Caco-2 (cell line): ENCODE measurements around the gene CASD1. TPM values are rescaled to one million over a fixed set of nuclear protein-coding genes. Genes with fewer than 3 reads are reported as not detected.

ENCODE experiments used
- BruUV-seq: library from RNA; stranded (reverse); fragments of 400-500 nt; replicated peaks from 2 replicates; lab custom pipeline; 2021; lab: Mats Ljungman, UMichigan
- CTCF ChIA-PET: fragments of 300-600 bp; sonication (Branson Sonifier 250); formaldehyde crosslinking; loops from one replicate; lab custom pipeline; 2022; ENCODE audit warnings: antibody characterized with exemption; lab: Charles Lee
- POLR2A ChIA-PET: fragments of 300-600 bp; sonication (Branson Sonifier 250); formaldehyde crosslinking; loops from one replicate; lab custom pipeline; 2022; ENCODE audit warnings: antibody characterized with exemption; lab: Charles Lee
- DNase-seq, 2 experiments: peaks; one replicate each; pipeline versions ENCODE4 v3.0.0 to v3.0.0-alpha.2; 2020 to 2022
- H3K27me3 ChIP-seq: replicated peaks from 2 replicates; pipeline ENCODE4 v1.6.0; 2011; ENCODE audit warnings: low read length; ENCODE audit not compliant: control insufficient read depth, insufficient read depth
- H3K36me3 ChIP-seq: 2 replicates; pipeline ENCODE4 v1.5.1; 2011; ENCODE audit warnings: low read length; ENCODE audit not compliant: control insufficient read depth, insufficient read depth
- H3K4me1 ChIP-seq: fragments of 250-450 bp; sonication (Bioruptor Pico); 2 replicates; pipeline ENCODE4 v1.5.1; 2020; ENCODE audit warnings: mild to moderate bottlenecking
- H3K4me3 ChIP-seq: 2 replicates; pipeline ENCODE4 v1.5.1; 2011; ENCODE audit warnings: low read depth, mild to moderate bottlenecking, control low read depth, low read length
- H3K9me3 ChIP-seq: fragments of 250-450 bp; sonication (Bioruptor Pico); 2 replicates; pipeline ENCODE4 v1.5.1; 2020; ENCODE audit warnings: mild to moderate bottlenecking, moderate library complexity
- H3K27ac Mint-ChIP-seq: one replicate; pipeline ENCODE4 v1.8.0; 2022; ENCODE audit warnings: mixed read lengths; ENCODE audit not compliant: unreplicated experiment
- H3K27me3 Mint-ChIP-seq: one replicate; pipeline ENCODE4 v1.8.0; 2022; ENCODE audit warnings: mixed read lengths; ENCODE audit not compliant: insufficient read depth, unreplicated experiment
- H3K36me3 Mint-ChIP-seq: one replicate; pipeline ENCODE4 v1.8.0; 2022; ENCODE audit warnings: mild to moderate bottlenecking, mixed read lengths; ENCODE audit not compliant: insufficient read depth, unreplicated experiment
- H3K4me1 Mint-ChIP-seq: one replicate; pipeline ENCODE4 v1.8.0; 2022; ENCODE audit warnings: low read depth, mixed read lengths; ENCODE audit not compliant: unreplicated experiment
- H3K4me3 Mint-ChIP-seq: one replicate; pipeline ENCODE4 v1.8.0; 2022; ENCODE audit warnings: mild to moderate bottlenecking, moderate library complexity, mixed read lengths; ENCODE audit not compliant: unreplicated experiment
- H3K9me3 Mint-ChIP-seq: one replicate; pipeline ENCODE4 v1.8.0; 2022; ENCODE audit warnings: mixed read lengths; ENCODE audit not compliant: unreplicated experiment
- intact Hi-C: fragments of 100-400 bp; cut with micrococcal nuclease; formaldehyde crosslinking; loops from one replicate; pipeline ENCODE4 v1.10.0; 2022; ENCODE audit not compliant: unreplicated experiment
- total RNA-seq: library from RNA; stranded (reverse); gene quantifications from 2 replicates; pipeline ENCODE4 v1.2.3, GENCODE V29; 2022
- TF ChIP-seq, protein P1 (sequence below), 2 experiments: fragments of 200-600 bp in 1 of 2; IDR thresholded peaks; 1 replicate in 1 of 2; 2 replicates in 1 of 2; pipeline versions ENCODE4 v1.5.1 to v1.8.0; 2011 to 2022; ENCODE audit warnings: antibody characterized with exemption in 1 of 2, control low read depth in 1 of 2, inconsistent platforms in 1 of 2, low read depth in 1 of 2, low read length in 1 of 2, mild to moderate bottlenecking in 1 of 2, moderate library complexity in 1 of 2; ENCODE audit not compliant: insufficient read depth in 1 of 2, severe bottlenecking in 1 of 2, unreplicated experiment in 1 of 2

The CASD1 gene
- total RNA-seq, 1 experiment from 2014 or later, result 13.7 TPM

GRCh38 chr7:94472608-94473007 lies 37.0 kb upstream of the CASD1 start:
- H3K4me1 Mint-ChIP-seq, result no peaks in the 10 kb centered on the region
- TF ChIP-seq, protein P1, sequence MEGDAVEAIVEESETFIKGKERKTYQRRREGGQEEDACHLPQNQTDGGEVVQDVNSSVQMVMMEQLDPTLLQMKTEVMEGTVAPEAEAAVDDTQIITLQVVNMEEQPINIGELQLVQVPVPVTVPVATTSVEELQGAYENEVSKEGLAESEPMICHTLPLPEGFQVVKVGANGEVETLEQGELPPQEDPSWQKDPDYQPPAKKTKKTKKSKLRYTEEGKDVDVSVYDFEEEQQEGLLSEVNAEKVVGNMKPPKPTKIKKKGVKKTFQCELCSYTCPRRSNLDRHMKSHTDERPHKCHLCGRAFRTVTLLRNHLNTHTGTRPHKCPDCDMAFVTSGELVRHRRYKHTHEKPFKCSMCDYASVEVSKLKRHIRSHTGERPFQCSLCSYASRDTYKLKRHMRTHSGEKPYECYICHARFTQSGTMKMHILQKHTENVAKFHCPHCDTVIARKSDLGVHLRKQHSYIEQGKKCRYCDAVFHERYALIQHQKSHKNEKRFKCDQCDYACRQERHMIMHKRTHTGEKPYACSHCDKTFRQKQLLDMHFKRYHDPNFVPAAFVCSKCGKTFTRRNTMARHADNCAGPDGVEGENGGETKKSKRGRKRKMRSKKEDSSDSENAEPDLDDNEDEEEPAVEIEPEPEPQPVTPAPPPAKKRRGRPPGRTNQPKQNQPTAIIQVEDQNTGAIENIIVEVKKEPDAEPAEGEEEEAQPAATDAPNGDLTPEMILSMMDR (IDR thresholded peaks at IDR 0.05; ENCODE audit: insufficient read depth in 1 of 2, low read depth in 1 of 2, low read length in 1 of 2, severe bottlenecking in 1 of 2, unreplicated experiment in 1 of 2), result no peak
- H3K36me3 Mint-ChIP-seq, result no peaks in the 10 kb centered on the region

GRCh38 chr7:94476251-94476840 lies 33.3 kb upstream of the CASD1 start:
- no peaks in the 10 kb centered on the region for H3K4me1 Mint-ChIP-seq
- ChIA-PET POLR2A (no interaction called here), CTCF (no interaction called here)
- H3K4me3 Mint-ChIP-seq, result no peak overlapping the region
- no peak overlapping the region for H3K4me3 ChIP-seq
- no peak for DNase-seq
- H3K27me3 ChIP-seq, result no peaks in the 10 kb centered on the region
- no peaks in the 10 kb centered on the region for H3K36me3 Mint-ChIP-seq
- H3K4me1 ChIP-seq, result no peaks in the 10 kb centered on the region
- H3K27ac Mint-ChIP-seq, result no peak overlapping the region
- H3K9me3 ChIP-seq, result peaks cover 6% of the 10 kb centered on the region
- no peaks in the 10 kb centered on the region for H3K9me3 Mint-ChIP-seq
- no peaks in the 10 kb centered on the region for H3K27me3 Mint-ChIP-seq
- H3K36me3 ChIP-seq, result no peaks in the 10 kb centered on the region
- BruUV-seq, result no TSS peak
- intact Hi-C loops, result no loop called here
- TF ChIP-seq, protein P1 (IDR thresholded peaks at IDR 0.05; ENCODE audit: insufficient read depth in 1 of 2, low read depth in 1 of 2, low read length in 1 of 2, severe bottlenecking in 1 of 2, unreplicated experiment in 1 of 2), result no peak

More at GRCh38 chr7:94472608-94473007, 37.0 kb upstream of the CASD1 start:
- Histone ChIP-seq H3K4me1 (no peaks in the 10 kb centered on the region), H3K27me3 (no peaks in the 10 kb centered on the region), H3K9me3 (peaks cover 8% of the 10 kb centered on the region), H3K36me3 (no peaks in the 10 kb centered on the region), H3K4me3 (no peak overlapping the region)
- Mint-ChIP-seq H3K4me3 (no peak overlapping the region), H3K27me3 (no peaks in the 10 kb centered on the region), H3K27ac (no peak overlapping the region), H3K9me3 (no peaks in the 10 kb centered on the region)
- CTCF ChIA-PET, result no interaction called here
- no peak for DNase-seq
- intact Hi-C loops, result no loop called here
- POLR2A ChIA-PET, result no interaction called here
- no TSS peak for BruUV-seq

- no peaks in the 10 kb centered on the region for H3K27me3 Mint-ChIP-seq
- no peak overlapping the region for H3K4me3 ChIP-seq
- H3K36me3 Mint-ChIP-seq, result no peaks in the 10 kb centered on the region
- intact Hi-C loops, result no loop called here
- no peaks in the 10 kb centered on the region for H3K36me3 ChIP-seq
- CTCF ChIA-PET, result interaction anchor here (1.0 kb wide), 1 partner anchor 32 kb away, joined by 3 read pairs; the partner anchor contains the start of gene CASD1
- H3K9me3 Mint-ChIP-seq, result no peaks in the 10 kb centered on the region
- TF ChIP-seq, protein P1 (IDR thresholded peaks at IDR 0.05; ENCODE audit: insufficient read depth in 1 of 2, low read depth in 1 of 2, low read length in 1 of 2, severe bottlenecking in 1 of 2, unreplicated experiment in 1 of 2), result no peak
- H3K4me1 Mint-ChIP-seq, result no peaks in the 10 kb centered on the region
- H3K9me3 ChIP-seq, result no peaks in the 10 kb centered on the region
- no peak for DNase-seq
- no peak overlapping the region for H3K4me3 Mint-ChIP-seq
- H3K27ac Mint-ChIP-seq, result no peak overlapping the region
- H3K27me3 ChIP-seq, result no peaks in the 10 kb centered on the region
- POLR2A ChIA-PET, result interaction anchor here (0.7 kb wide), 1 partner anchor 179 kb away, joined by 4 read pairs; no protein-coding TSS in a partner anchor
- no peaks in the 10 kb centered on the region for H3K4me1 ChIP-seq
- BruUV-seq, result no TSS peak
These were observed 31.7 kb upstream of the CASD1 start for GRCh38 chr7:94477878-94478277.
